HG02852 (cell line): ENCODE data around the gene ZC3H14.

ENCODE experiments used
- ATAC-seq: cut with Tn5 transposase; IDR thresholded peaks from one replicate; pipeline ENCODE4 v1.9.1; 2021; ENCODE audit warnings: mild to moderate bottlenecking, moderate library complexity; ENCODE audit not compliant: unreplicated experiment

The ZC3H14 gene

GRCh38 chr14:88668448-88669116 lies 105.7 kb downstream of the ZC3H14 start:
- ATAC-seq, result peak; percentile 77

GRCh38 chr14:88669346-88669745 lies 106.5 kb downstream of the ZC3H14 start:
- ATAC-seq, result no peak
